ENCODE data around the gene KRTAP10-8. TPM values are rescaled to one million over a fixed set of nuclear protein-coding genes. Genes with fewer than 3 reads are reported as not detected.

Gene KRTAP10-8
- polyA plus RNA-seq, 1 experiment: not detected

DNA sequence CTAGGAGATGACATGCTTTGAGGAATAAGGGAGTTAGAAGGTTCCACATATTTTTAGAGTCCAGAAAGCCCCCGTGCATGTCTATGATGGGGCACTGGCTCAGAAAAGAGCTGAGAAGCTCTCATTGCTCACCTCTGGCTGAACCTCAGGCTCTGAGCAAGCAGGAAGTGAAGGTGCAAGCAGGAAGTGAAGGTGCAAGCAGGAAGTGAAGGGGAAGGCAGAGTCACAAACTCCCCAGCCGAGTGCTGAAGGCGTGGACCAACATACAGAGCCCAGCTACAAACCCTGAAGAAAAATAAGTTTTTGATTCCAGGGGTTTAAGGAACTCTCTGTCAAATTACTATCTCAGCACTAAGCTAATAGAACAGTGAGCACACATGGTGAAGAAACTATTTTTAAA is 7.0 kb downstream of the KRTAP10-8 start:
- no peaks in the 10 kb centered on the region for H3K27me3 ChIP-seq (ENCODE audit: control insufficient read depth, insufficient read depth, low read length)
- H3K4me3 ChIP-seq (ENCODE audit: low read depth, low read length): no peak overlapping the region
- ChIA-PET POLR2A (no interaction called here), CTCF (interaction anchor here (1.0 kb wide), 1 partner anchor 174 kb away, joined by 6 read pairs; no protein-coding TSS in a partner anchor)
- TF ChIP-seq, protein P1, sequence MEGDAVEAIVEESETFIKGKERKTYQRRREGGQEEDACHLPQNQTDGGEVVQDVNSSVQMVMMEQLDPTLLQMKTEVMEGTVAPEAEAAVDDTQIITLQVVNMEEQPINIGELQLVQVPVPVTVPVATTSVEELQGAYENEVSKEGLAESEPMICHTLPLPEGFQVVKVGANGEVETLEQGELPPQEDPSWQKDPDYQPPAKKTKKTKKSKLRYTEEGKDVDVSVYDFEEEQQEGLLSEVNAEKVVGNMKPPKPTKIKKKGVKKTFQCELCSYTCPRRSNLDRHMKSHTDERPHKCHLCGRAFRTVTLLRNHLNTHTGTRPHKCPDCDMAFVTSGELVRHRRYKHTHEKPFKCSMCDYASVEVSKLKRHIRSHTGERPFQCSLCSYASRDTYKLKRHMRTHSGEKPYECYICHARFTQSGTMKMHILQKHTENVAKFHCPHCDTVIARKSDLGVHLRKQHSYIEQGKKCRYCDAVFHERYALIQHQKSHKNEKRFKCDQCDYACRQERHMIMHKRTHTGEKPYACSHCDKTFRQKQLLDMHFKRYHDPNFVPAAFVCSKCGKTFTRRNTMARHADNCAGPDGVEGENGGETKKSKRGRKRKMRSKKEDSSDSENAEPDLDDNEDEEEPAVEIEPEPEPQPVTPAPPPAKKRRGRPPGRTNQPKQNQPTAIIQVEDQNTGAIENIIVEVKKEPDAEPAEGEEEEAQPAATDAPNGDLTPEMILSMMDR (IDR thresholded peaks at IDR 0.05; ENCODE audit: insufficient read depth, low read depth, low read length): no peak
- H3K36me3 ChIP-seq (ENCODE audit: control insufficient read depth, insufficient read depth, low read length): no peaks in the 10 kb centered on the region
- DNase-seq (ENCODE audit: low read depth): no peak

DNA sequence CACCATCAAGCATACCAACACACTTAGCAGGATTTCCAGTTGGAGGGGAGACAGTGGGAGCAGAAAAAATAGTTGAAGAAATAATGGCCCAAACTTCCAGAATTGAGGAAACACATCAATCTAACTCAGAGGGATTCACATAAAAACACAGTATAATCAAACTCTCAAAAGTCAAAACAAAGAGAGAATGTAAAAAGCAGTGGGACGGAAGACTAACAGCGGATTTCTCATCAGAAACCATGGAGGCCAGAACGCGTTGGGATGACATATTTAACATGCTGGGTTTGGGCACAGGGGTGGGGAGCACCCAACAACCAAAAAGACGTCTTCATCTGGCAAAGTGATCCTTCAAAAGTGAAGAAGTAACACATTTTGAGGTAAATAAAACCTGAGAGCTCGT is 8.0 kb downstream of the KRTAP10-8 start:
- Histone ChIP-seq H3K4me3 (ENCODE audit: low read depth, low read length) (no peak overlapping the region), H3K27me3 (ENCODE audit: control insufficient read depth, insufficient read depth, low read length) (no peaks in the 10 kb centered on the region), H3K36me3 (ENCODE audit: control insufficient read depth, insufficient read depth, low read length) (no peaks in the 10 kb centered on the region)
- TF ChIP-seq, protein P1 (IDR thresholded peaks at IDR 0.05; ENCODE audit: insufficient read depth, low read depth, low read length): no peak
- ChIA-PET POLR2A (no interaction called here), CTCF (no interaction called here)
- no peak for DNase-seq (ENCODE audit: low read depth)

DNA sequence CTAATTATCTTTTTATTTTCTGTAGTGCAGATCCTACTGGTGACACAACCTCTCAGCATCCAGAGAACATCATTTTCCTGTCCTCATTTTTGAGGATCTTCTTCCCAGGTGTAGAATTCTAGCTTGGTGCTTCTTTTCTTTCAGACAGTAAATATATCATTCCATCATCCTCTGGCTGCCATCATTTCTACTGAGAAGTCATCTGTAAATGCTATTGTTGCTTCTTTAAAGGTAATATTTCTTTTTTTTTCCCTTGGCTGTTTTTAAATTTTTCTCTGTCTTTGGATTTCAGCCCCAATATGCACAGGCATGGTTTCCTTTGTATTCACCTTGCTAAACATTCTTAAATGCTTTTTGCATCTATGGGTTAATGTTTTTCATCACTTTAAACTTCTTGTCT is 11.7 kb downstream of the KRTAP10-8 start:
- CTCF ChIA-PET: no interaction called here
- no peak for DNase-seq (ENCODE audit: low read depth)
- Histone ChIP-seq H3K27me3 (ENCODE audit: control insufficient read depth, insufficient read depth, low read length) (no peaks in the 10 kb centered on the region), H3K36me3 (ENCODE audit: control insufficient read depth, insufficient read depth, low read length) (no peaks in the 10 kb centered on the region), H3K4me3 (ENCODE audit: low read depth, low read length) (no peak overlapping the region)
- POLR2A ChIA-PET: no interaction called here
- TF ChIP-seq, protein P1 (IDR thresholded peaks at IDR 0.05; ENCODE audit: insufficient read depth, low read depth, low read length): no peak

DNA sequence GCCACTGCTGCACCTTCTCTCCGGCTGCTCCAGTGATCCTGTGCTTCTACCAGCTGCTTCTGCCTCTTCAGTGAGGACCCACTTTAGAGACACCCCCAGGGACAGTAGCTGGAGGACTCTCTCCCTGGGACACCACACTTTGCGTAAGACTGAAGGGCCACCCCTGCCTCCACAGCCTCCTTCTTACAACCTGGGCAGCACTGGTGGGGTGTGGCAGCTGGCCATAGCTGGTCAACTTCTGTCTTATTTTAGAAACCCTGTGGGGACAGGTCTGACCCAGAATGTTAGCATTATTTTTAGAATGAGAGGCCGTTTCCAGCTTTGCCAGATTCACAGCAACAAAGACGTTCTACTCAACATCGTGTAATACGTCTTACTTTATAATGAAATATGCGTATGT is 13.9 kb downstream of the KRTAP10-8 start:
- ChIA-PET POLR2A (no interaction called here), CTCF (no interaction called here)

DNA sequence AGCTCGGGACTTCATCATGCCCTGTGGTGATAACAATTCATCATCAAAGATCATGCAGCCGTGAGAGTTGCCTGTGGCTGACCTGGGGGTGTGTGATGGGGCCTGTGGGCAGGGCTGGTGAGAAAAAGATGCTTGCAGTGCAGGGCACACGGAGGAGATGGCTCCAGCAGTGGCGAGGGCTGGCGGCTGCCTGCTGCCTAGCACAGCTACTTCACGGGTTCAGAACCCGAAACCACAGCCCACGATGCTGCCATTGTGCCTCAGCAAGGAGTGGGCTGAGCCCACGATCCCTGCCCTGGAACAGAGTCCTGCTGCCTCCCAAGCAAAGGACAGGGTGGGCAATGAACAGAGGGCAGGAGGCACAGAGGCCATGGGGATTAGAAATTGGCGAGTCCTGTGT is 14.4 kb downstream of the KRTAP10-8 start:
- H3K36me3 ChIP-seq (ENCODE audit: control insufficient read depth, insufficient read depth, low read length): no peaks in the 10 kb centered on the region
- POLR2A ChIA-PET: no interaction called here
- H3K27me3 ChIP-seq (ENCODE audit: control insufficient read depth, insufficient read depth, low read length): no peaks in the 10 kb centered on the region
- no peak for DNase-seq (ENCODE audit: low read depth)
- TF ChIP-seq, protein P1 (IDR thresholded peaks at IDR 0.05; ENCODE audit: insufficient read depth, low read depth, low read length): no peak
- CTCF ChIA-PET: no interaction called here
- H3K4me3 ChIP-seq (ENCODE audit: low read depth, low read length): no peak overlapping the region

More for the DNA sequence above, 13.9 kb downstream of the KRTAP10-8 start:
- no peak for DNase-seq (ENCODE audit: low read depth)
- H3K27me3 ChIP-seq (ENCODE audit: control insufficient read depth, insufficient read depth, low read length): no peaks in the 10 kb centered on the region
- no peaks in the 10 kb centered on the region for H3K36me3 ChIP-seq (ENCODE audit: control insufficient read depth, insufficient read depth, low read length)
- TF ChIP-seq, protein P1 (IDR thresholded peaks at IDR 0.05; ENCODE audit: insufficient read depth, low read depth, low read length): no peak
- no peak overlapping the region for H3K4me3 ChIP-seq (ENCODE audit: low read depth, low read length)
